PC-9 (cell line): Measurements from ENCODE around the gene TGM2. TPM values are rescaled to one million over a fixed set of nuclear protein-coding genes. Genes with fewer than 3 reads are reported as not detected.

Experiments used
- BruUV-seq: library from RNA; stranded (reverse); fragments of 400-500 nt; replicated peaks from 2 replicates; lab custom pipeline; 2021; lab: Mats Ljungman, UMichigan
- CTCF ChIA-PET: fragments of 300-600 bp; sonication (Branson Sonifier 250); formaldehyde crosslinking; loops from one replicate; lab custom pipeline; 2022; ENCODE audit warnings: antibody characterized with exemption; lab: Charles Lee
- POLR2A ChIA-PET: fragments of 300-600 bp; sonication (Branson Sonifier 250); formaldehyde crosslinking; loops from one replicate; lab custom pipeline; 2022; ENCODE audit warnings: antibody characterized with exemption; ENCODE audit not compliant: unreplicated experiment; lab: Charles Lee
- DNase-seq, 2 experiments: peaks; one replicate each; pipeline versions ENCODE4 v3.0.0 to v3.0.0-alpha.2; 2015 to 2022; ENCODE audit warnings: mixed read lengths in 1 of 2
- H2AFZ ChIP-seq: fragments of 200-600 bp; sonication (generic); 2 replicates; pipeline ENCODE4 v1.8.1; 2017; ENCODE audit warnings: antibody characterized with exemption
- H3F3A ChIP-seq: fragments of 200-600 bp; sonication (generic); 2 replicates; pipeline ENCODE4 v1.8.1; 2017; ENCODE audit warnings: antibody characterized with exemption, mild to moderate bottlenecking, low read depth; ENCODE audit not compliant: insufficient read depth
- H3K27ac ChIP-seq: fragments of 200-600 bp; sonication (generic); 2 replicates; pipeline ENCODE4 v1.6.1; 2016; ENCODE audit warnings: mixed run types
- H3K27me3 ChIP-seq: fragments of 200-600 bp; sonication (generic); 2 replicates; pipeline ENCODE4 v1.6.1; 2016; ENCODE audit warnings: low read depth, mixed run types; ENCODE audit not compliant: insufficient read depth
- H3K36me3 ChIP-seq: fragments of 200-600 bp; sonication (generic); 2 replicates; pipeline ENCODE4 v1.6.1; 2016; ENCODE audit warnings: low read depth, mixed run types
- H3K4me1 ChIP-seq: fragments of 200-600 bp; sonication (generic); replicated peaks from 2 replicates; pipeline ENCODE4 v1.6.1; 2016; ENCODE audit warnings: mixed run types; ENCODE audit not compliant: insufficient read depth
- H3K4me2 ChIP-seq: fragments of 200-600 bp; sonication (generic); 2 replicates; pipeline ENCODE4 v1.6.1; 2017; ENCODE audit warnings: mixed run types
- H3K4me3 ChIP-seq: fragments of 200-600 bp; sonication (generic); 2 replicates; pipeline ENCODE4 v1.6.1; 2016; ENCODE audit warnings: mixed run types
- H3K79me2 ChIP-seq: fragments of 200-600 bp; sonication (generic); 2 replicates; pipeline ENCODE4 v1.6.1; 2017; ENCODE audit warnings: low read depth, mixed run types
- H3K9me2 ChIP-seq: fragments of 200-600 bp; sonication (generic); 2 replicates; pipeline ENCODE4 v1.8.1; 2017; ENCODE audit warnings: mild to moderate bottlenecking; ENCODE audit not compliant: insufficient read depth
- H3K9me3 ChIP-seq: fragments of 200-600 bp; sonication (generic); 2 replicates; pipeline ENCODE4 v1.8.1; 2016; ENCODE audit warnings: low read depth; ENCODE audit not compliant: insufficient read depth
- H4K20me1 ChIP-seq: fragments of 200-600 bp; sonication (generic); 2 replicates; pipeline ENCODE4 v1.8.1; 2017; ENCODE audit not compliant: insufficient read depth
- CTCF ChIP-seq: fragments of 200-600 bp; sonication (generic); conservative IDR thresholded peaks from 2 replicates; pipeline ENCODE4 v1.6.1; 2017; ENCODE audit warnings: mixed run types, antibody characterized with exemption, mild to moderate bottlenecking, moderate library complexity
- EZH2 ChIP-seq: fragments of 200-600 bp; sonication (generic); IDR thresholded peaks from 2 replicates; pipeline ENCODE4 v1.8.0; 2017; ENCODE audit warnings: antibody characterized with exemption, low read depth
- intact Hi-C: fragments of 100-400 bp; cut with micrococcal nuclease; formaldehyde crosslinking; loops from one replicate; pipeline ENCODE4 v1.10.0; 2022; ENCODE audit not compliant: unreplicated experiment
- total RNA-seq: library from RNA; stranded (reverse); gene quantifications from 2 replicates; pipeline ENCODE4 v1.2.3, GENCODE V29; 2021

The TGM2 gene
- total RNA-seq, 1 experiment from 2014 or later = 333 TPM

DNA sequence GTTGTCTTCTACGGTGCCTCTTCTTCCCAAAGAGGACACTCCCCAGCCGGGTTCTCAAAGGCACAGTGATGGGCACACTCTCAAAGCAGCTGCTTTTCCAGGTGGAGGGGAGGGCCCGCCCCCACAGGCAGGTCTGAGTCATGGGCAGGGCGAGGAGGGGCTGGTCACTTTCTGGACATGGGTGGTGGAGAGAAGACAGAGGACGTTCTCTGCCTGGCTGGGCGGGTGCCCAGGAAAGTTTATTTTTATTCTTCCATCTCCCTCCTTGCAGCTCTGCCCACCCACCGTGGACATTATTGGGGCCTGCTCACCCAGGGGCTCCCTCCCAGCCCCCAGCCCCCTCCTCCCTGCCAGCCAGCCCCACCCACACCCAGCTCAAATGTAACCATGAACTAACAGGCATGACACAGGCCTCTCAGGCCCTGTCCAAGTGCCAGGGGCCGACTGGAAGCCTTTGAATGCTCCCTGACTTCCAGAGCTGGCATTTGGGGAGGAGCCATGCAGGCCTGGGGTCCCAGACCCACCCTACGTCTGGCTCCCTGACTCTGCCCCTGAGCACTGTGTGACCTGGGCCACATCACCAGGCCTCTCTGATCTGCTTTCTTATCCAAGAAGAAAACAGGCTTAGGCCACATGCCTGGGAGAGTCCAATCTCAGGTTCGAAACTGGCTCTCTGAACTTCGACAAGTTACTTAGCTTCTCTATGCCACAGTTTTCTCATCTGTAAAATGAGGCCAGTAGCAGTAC is 8.0 kb downstream of the TGM2 start:
- BruUV-seq = no TSS peak

DNA sequence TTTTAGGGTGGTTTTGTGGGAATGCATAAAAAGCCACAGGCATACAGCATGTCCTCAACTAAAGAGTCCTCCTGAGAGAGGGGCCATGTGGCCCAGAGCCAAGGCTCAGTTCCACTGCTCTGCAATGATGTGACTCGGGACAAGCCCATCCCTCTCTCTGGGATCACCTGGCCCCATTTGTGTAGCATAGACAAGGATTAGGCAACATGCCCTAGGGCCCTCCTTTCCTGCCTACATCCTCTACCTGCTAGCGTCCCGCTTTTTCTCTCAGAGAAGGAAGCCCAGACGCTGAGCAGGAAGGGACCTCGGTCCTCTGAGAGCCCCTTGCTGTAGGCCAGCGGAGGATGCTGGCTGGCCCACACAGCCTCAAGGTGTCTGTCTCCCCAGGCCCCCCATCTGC is 8.8 kb downstream of the TGM2 start:
- H3K9me3 ChIP-seq = no peaks in the 10 kb centered on the region
- no peak overlapping the region for H3K27ac ChIP-seq
- H2AFZ ChIP-seq = no peak overlapping the region
- no TSS peak for BruUV-seq
- no peak overlapping the region for H3K4me3 ChIP-seq
- POLR2A ChIA-PET = interaction anchor here (0.9 kb wide), 1 partner anchor 146 kb away, joined by 5 read pairs; no protein-coding TSS in a partner anchor
- H4K20me1 ChIP-seq = peaks cover 10% of the 10 kb centered on the region; the same call in 1 of the 2 replicates
- intact Hi-C loops = no loop called here
- peaks cover 72% of the 10 kb centered on the region for H3K36me3 ChIP-seq
- CTCF ChIA-PET = interaction anchor here (1.0 kb wide), 1 partner anchor 98 kb away, joined by 4 read pairs; no protein-coding TSS in a partner anchor
- TF ChIP-seq CTCF = no peak
- no peak for TF ChIP-seq EZH2
- peak in 1 of 2 experiments; percentile 31 for DNase-seq
- no peaks in the 10 kb centered on the region for H3K9me2 ChIP-seq
- H3F3A ChIP-seq = peaks cover 64% of the 10 kb centered on the region
- H3K79me2 ChIP-seq = peaks cover 50% of the 10 kb centered on the region
- H3K27me3 ChIP-seq = no peaks in the 10 kb centered on the region
- peaks cover 49% of the 10 kb centered on the region for H3K4me1 ChIP-seq
- H3K4me2 ChIP-seq = no peak overlapping the region

More for the DNA sequence above, 8.0 kb downstream of the TGM2 start:
- DNase-seq = peak in 1 of 2 experiments; percentile 22
- H3K36me3 ChIP-seq = peaks cover 72% of the 10 kb centered on the region
- TF ChIP-seq EZH2 (no peak), CTCF (no peak)
- peak overlapping the region; percentile 1; the same call in 1 of the 2 replicates for H3K27ac ChIP-seq
- ChIA-PET CTCF (interaction anchor here (1.0 kb wide), 1 partner anchor 99 kb away, joined by 4 read pairs; no protein-coding TSS in a partner anchor), POLR2A (interaction anchor here (0.6 to 0.9 kb wide), 3 partner anchors 14 to 147 kb away, joined by 3 to 5 read pairs (median 4); no protein-coding TSS in a partner anchor)
- H4K20me1 ChIP-seq = peaks cover 17% of the 10 kb centered on the region; the same call in 1 of the 2 replicates
- H3K4me3 ChIP-seq = no peak overlapping the region
- no peak overlapping the region for H2AFZ ChIP-seq
- no peaks in the 10 kb centered on the region for H3K9me2 ChIP-seq
- H3F3A ChIP-seq = peaks cover 71% of the 10 kb centered on the region
- intact Hi-C loops = no loop called here
- H3K79me2 ChIP-seq = peaks cover 50% of the 10 kb centered on the region
- peak overlapping the region; percentile 18; the same call in 1 of the 2 replicates for H3K4me2 ChIP-seq
- no peaks in the 10 kb centered on the region for H3K27me3 ChIP-seq
- no peaks in the 10 kb centered on the region for H3K9me3 ChIP-seq
- peaks cover 49% of the 10 kb centered on the region for H3K4me1 ChIP-seq

DNA sequence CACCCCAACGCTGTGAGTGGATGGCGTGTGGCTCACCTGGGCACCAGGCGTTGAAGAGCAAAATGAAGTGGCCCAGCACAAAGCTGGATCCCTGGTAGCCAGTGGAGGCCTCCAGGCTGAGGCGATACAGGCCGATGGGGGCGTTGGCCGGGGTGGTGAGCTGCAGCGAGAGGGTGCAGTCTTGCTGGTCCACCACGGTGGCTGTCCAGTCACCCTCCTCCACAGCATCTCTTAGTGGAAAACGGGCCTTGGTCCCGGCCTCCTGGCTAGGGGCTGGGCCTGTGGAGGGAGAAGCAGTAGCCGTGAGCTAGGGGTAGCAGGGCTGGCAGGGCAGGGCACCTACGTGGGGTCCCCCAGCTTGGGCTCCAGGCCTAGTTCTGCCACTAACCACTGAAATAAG is 9.3 kb downstream of the TGM2 start:
- intact Hi-C loops = no loop called here
- Histone ChIP-seq H3K79me2 (peaks cover 49% of the 10 kb centered on the region), H3K4me3 (no peak overlapping the region), H4K20me1 (peaks cover 8% of the 10 kb centered on the region; the same call in 1 of the 2 replicates), H3K36me3 (peaks cover 72% of the 10 kb centered on the region), H2AFZ (no peak overlapping the region), H3K27me3 (no peaks in the 10 kb centered on the region), H3K27ac (0 out of 2 replicates have a peak overlapping the region, but pooled peaks have one; percentile 22), H3K9me2 (no peaks in the 10 kb centered on the region), H3K4me1 (peaks cover 51% of the 10 kb centered on the region), H3K9me3 (no peaks in the 10 kb centered on the region), H3F3A (peaks cover 63% of the 10 kb centered on the region), H3K4me2 (no peak overlapping the region)
- ChIA-PET CTCF (interaction anchor here (0.6 kb wide), 1 partner anchor 46 kb away, joined by 3 read pairs; no protein-coding TSS in a partner anchor), POLR2A (no interaction called here)
- peak in 1 of 2 experiments; percentile 1 for DNase-seq
- no TSS peak for BruUV-seq
- no peak for TF ChIP-seq EZH2
